ENCODE results near the gene PLPP1.

DNA sequence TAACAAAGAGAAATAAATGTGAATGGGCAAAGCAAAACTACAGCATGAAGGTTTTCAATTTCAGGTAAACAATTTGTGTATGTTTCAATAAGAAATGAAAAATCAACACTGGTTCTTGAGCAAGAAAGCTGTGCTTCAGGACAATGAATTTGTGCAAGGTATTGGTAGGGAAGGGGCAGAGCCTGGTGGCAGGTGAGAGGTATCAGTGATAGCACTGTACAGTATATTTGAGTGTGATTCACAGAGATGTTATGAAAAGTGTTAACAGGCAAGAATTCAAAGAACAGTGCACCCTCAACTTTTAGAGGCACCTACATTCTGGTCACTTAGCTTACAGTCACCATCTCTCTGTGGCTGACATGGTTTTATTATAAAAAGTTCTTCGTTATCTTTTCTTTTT, 25.7 kb downstream of the PLPP1 start:
- TF ChIP-seq, protein P1, sequence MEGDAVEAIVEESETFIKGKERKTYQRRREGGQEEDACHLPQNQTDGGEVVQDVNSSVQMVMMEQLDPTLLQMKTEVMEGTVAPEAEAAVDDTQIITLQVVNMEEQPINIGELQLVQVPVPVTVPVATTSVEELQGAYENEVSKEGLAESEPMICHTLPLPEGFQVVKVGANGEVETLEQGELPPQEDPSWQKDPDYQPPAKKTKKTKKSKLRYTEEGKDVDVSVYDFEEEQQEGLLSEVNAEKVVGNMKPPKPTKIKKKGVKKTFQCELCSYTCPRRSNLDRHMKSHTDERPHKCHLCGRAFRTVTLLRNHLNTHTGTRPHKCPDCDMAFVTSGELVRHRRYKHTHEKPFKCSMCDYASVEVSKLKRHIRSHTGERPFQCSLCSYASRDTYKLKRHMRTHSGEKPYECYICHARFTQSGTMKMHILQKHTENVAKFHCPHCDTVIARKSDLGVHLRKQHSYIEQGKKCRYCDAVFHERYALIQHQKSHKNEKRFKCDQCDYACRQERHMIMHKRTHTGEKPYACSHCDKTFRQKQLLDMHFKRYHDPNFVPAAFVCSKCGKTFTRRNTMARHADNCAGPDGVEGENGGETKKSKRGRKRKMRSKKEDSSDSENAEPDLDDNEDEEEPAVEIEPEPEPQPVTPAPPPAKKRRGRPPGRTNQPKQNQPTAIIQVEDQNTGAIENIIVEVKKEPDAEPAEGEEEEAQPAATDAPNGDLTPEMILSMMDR (IDR thresholded peaks at IDR 0.05), result no peak
- no peak for TF ChIP-seq POLR2A (IDR thresholded peaks at IDR 0.05)
